ENCODE measurements around the gene TMEM128. TPM values are rescaled to one million over a fixed set of nuclear protein-coding genes. Genes with fewer than 3 reads are reported as not detected.
A peak's percentile ranks its signal among the peaks of the same experiment; 100 is the strongest.
"Not testable (repeated sequence)": the region's sequence is repeated elsewhere in the genome, so short reads cannot be mapped to it uniquely, and the experiment has no call there.

TMEM128 gene
- polyA plus RNA-seq, 1 donor (not counting 4 experiments of a cell fraction or from before 2014, with no cell fraction given) = 32.7 TPM

GRCh38 chr4:4200624-4201023, 47.4 kb downstream of the TMEM128 start:
- Histone ChIP-seq H3K4me3 (ENCODE audit: control insufficient read depth in 2 of 3, extremely low read depth in 1 of 3, insufficient read depth in 2 of 3, low read depth in 1 of 3, low read length in 3 of 3) (no peak overlapping the region), H4K20me1 (ENCODE audit: control insufficient read depth, extremely low read depth, insufficient read depth, low read length) (no peaks in the 10 kb centered on the region), H3K27me3 (ENCODE audit: control insufficient read depth, extremely low read depth, insufficient read depth, low read length) (peaks cover 7% of the 10 kb centered on the region), H3K36me3 (ENCODE audit: control insufficient read depth in 2 of 2, extremely low read depth in 1 of 2, insufficient read depth in 2 of 2, low read length in 2 of 2) (no peaks in the 10 kb centered on the region), H3K9me1 (ENCODE audit: control insufficient read depth, extremely low read depth, insufficient read depth, low read length) (no peaks in the 10 kb centered on the region), H3K79me2 (ENCODE audit: control insufficient read depth, insufficient read depth, low read length) (no peaks in the 10 kb centered on the region), H3K4me1 (ENCODE audit: control insufficient read depth, extremely low read depth, insufficient read depth, low read length) (peaks cover 14% of the 10 kb centered on the region), H3K9me3 (ENCODE audit: control insufficient read depth, low read depth, low read length) (no peaks in the 10 kb centered on the region), H3K4me2 (ENCODE audit: control insufficient read depth, extremely low read depth, insufficient read depth, low read depth, low read length) (no peak overlapping the region), H3K27ac (ENCODE audit: control insufficient read depth, insufficient read depth, low read length) (no peak overlapping the region), H3K9ac (ENCODE audit: control insufficient read depth, extremely low read depth, insufficient read depth, low read length) (no peak overlapping the region), H2AFZ (ENCODE audit: control insufficient read depth, low read length) (no peak overlapping the region)
- DNase-seq (ENCODE audit: low read depth, low spot score) (no peak), FAIRE-seq (no peak)
- TF ChIP-seq EZH2 (IDR thresholded peaks at IDR 0.05; ENCODE audit: low read length) (no peak), CTCF (optimal IDR thresholded peaks at IDR 0.05 in 1 of 3, IDR thresholded peaks at IDR 0.05 in 1 of 3, conservative IDR thresholded peaks at IDR 0.05 in 1 of 3; ENCODE audit: extremely low read depth in 1 of 3, insufficient read depth in 2 of 3, low read length in 3 of 3) (no peak)
- dilution Hi-C loops (cut with MboI; ENCODE audit: extremely low pct_ligation_motif_present, low sequenced_read_pairs) = no loop called here

- no peaks in the 10 kb centered on the region for H3K9me1 ChIP-seq (ENCODE audit: control insufficient read depth, extremely low read depth, insufficient read depth, low read length)
- no peak for DNase-seq (ENCODE audit: low read depth, low spot score)
- H3K9ac ChIP-seq (ENCODE audit: control insufficient read depth, extremely low read depth, insufficient read depth, low read length) = no peak overlapping the region
- no peak overlapping the region for H3K4me3 ChIP-seq (ENCODE audit: control insufficient read depth in 2 of 3, extremely low read depth in 1 of 3, insufficient read depth in 2 of 3, low read depth in 1 of 3, low read length in 3 of 3)
- H3K36me3 ChIP-seq (ENCODE audit: control insufficient read depth in 2 of 2, extremely low read depth in 1 of 2, insufficient read depth in 2 of 2, low read length in 2 of 2) = no peaks in the 10 kb centered on the region
- no peak overlapping the region for H3K4me2 ChIP-seq (ENCODE audit: control insufficient read depth, extremely low read depth, insufficient read depth, low read depth, low read length)
- TF ChIP-seq EZH2 (IDR thresholded peaks at IDR 0.05; ENCODE audit: low read length) = no peak
- TF ChIP-seq CTCF (optimal IDR thresholded peaks at IDR 0.05 in 1 of 3, IDR thresholded peaks at IDR 0.05 in 1 of 3, conservative IDR thresholded peaks at IDR 0.05 in 1 of 3; ENCODE audit: extremely low read depth in 1 of 3, insufficient read depth in 2 of 3, low read length in 3 of 3) = no peak
- dilution Hi-C loops (cut with MboI; ENCODE audit: extremely low pct_ligation_motif_present, low sequenced_read_pairs) = no loop called here
- no peaks in the 10 kb centered on the region for H3K4me1 ChIP-seq (ENCODE audit: control insufficient read depth, extremely low read depth, insufficient read depth, low read length)
- no peak overlapping the region for H3K27ac ChIP-seq (ENCODE audit: control insufficient read depth, insufficient read depth, low read length)
- no peaks in the 10 kb centered on the region for H3K9me3 ChIP-seq (ENCODE audit: control insufficient read depth, low read depth, low read length)
- no peak overlapping the region for H2AFZ ChIP-seq (ENCODE audit: control insufficient read depth, low read length)
- no peak for FAIRE-seq
- no peaks in the 10 kb centered on the region for H3K27me3 ChIP-seq (ENCODE audit: control insufficient read depth, extremely low read depth, insufficient read depth, low read length)
- no peaks in the 10 kb centered on the region for H3K79me2 ChIP-seq (ENCODE audit: control insufficient read depth, insufficient read depth, low read length)
- H4K20me1 ChIP-seq (ENCODE audit: control insufficient read depth, extremely low read depth, insufficient read depth, low read length) = no peaks in the 10 kb centered on the region
These were observed 52.7 kb downstream of the TMEM128 start for GRCh38 chr4:4195354-4195753.

- H3K79me2 ChIP-seq (ENCODE audit: control insufficient read depth, insufficient read depth, low read length); dilution Hi-C loops (cut with MboI; ENCODE audit: extremely low pct_ligation_motif_present, low sequenced_read_pairs); H3K4me1 ChIP-seq (ENCODE audit: control insufficient read depth, extremely low read depth, insufficient read depth, low read length); H3K4me3 ChIP-seq (ENCODE audit: control insufficient read depth in 2 of 3, extremely low read depth in 1 of 3, insufficient read depth in 2 of 3, low read depth in 1 of 3, low read length in 3 of 3); H3K9me1 ChIP-seq (ENCODE audit: control insufficient read depth, extremely low read depth, insufficient read depth, low read length); H3K4me2 ChIP-seq (ENCODE audit: control insufficient read depth, extremely low read depth, insufficient read depth, low read depth, low read length); H3K27me3 ChIP-seq (ENCODE audit: control insufficient read depth, extremely low read depth, insufficient read depth, low read length); DNase-seq (ENCODE audit: low read depth, low spot score); H2AFZ ChIP-seq (ENCODE audit: control insufficient read depth, low read length); H3K36me3 ChIP-seq (ENCODE audit: control insufficient read depth in 2 of 2, extremely low read depth in 1 of 2, insufficient read depth in 2 of 2, low read length in 2 of 2); H4K20me1 ChIP-seq (ENCODE audit: control insufficient read depth, extremely low read depth, insufficient read depth, low read length); H3K9ac ChIP-seq (ENCODE audit: control insufficient read depth, extremely low read depth, insufficient read depth, low read length); H3K27ac ChIP-seq (ENCODE audit: control insufficient read depth, insufficient read depth, low read length); H3K9me3 ChIP-seq (ENCODE audit: control insufficient read depth, low read depth, low read length): not testable (repeated sequence)
- FAIRE-seq = peak; percentile 26
These were observed 59.5 kb downstream of the TMEM128 start for GRCh38 chr4:4188557-4188956.

Measured in keratinocyte (primary cell).